ENCODE results near the gene MFAP2. TPM values are rescaled to one million over a fixed set of nuclear protein-coding genes. Genes with fewer than 3 reads are reported as not detected.

MFAP2 gene
- total RNA-seq, 2 donors from 2014 or later, result 1.4 to 6.0 TPM

- no peaks in the 10 kb centered on the region for H3K27me3 ChIP-seq
- no peaks in the 10 kb centered on the region for H3K4me1 ChIP-seq
- H3K36me3 ChIP-seq, result no peaks in the 10 kb centered on the region
- intact Hi-C loops (cut with DNase I), result no loop called here
- no peaks in the 10 kb centered on the region for H3K9me3 ChIP-seq
- H3K4me3 ChIP-seq, result no peak overlapping the region
- no peak for DNase-seq
- H3K27ac ChIP-seq, result no peak overlapping the region
- no peak overlapping the region for H3K9ac ChIP-seq (ENCODE audit: low read depth in 2 of 2, low read length in 2 of 2)
- TF ChIP-seq CTCF (IDR thresholded peaks at IDR 0.05), result no peak
Observed at GRCh38 chr1:16998589-16998988, 18.2 kb upstream of the MFAP2 start.

GRCh38 chr1:16996845-16997244, 16.4 kb upstream of the MFAP2 start:
- no peaks in the 10 kb centered on the region for H3K36me3 ChIP-seq
- intact Hi-C loops (cut with DNase I), result no loop called here

GRCh38 chr1:16993521-16994038, 13.2 kb upstream of the MFAP2 start:
- Histone ChIP-seq H3K27me3 (no peaks in the 10 kb centered on the region), H3K4me1 (no peaks in the 10 kb centered on the region), H3K9me3 (no peaks in the 10 kb centered on the region), H3K36me3 (no peaks in the 10 kb centered on the region), H3K27ac (no peak overlapping the region), H3K4me3 (no peak overlapping the region), H3K9ac (ENCODE audit: low read depth in 2 of 2, low read length in 2 of 2) (no peak overlapping the region)
- no peak for DNase-seq
- no peak for TF ChIP-seq CTCF (IDR thresholded peaks at IDR 0.05)
- intact Hi-C loops (cut with DNase I), result no loop called here

More at GRCh38 chr1:16996845-16997244, 16.4 kb upstream of the MFAP2 start:
- Histone ChIP-seq H3K9ac (ENCODE audit: low read depth in 2 of 2, low read length in 2 of 2) (no peak overlapping the region), H3K27me3 (no peaks in the 10 kb centered on the region), H3K27ac (no peak overlapping the region), H3K9me3 (no peaks in the 10 kb centered on the region), H3K4me1 (no peaks in the 10 kb centered on the region), H3K4me3 (no peak overlapping the region)
- no peak for TF ChIP-seq CTCF (IDR thresholded peaks at IDR 0.05)
- DNase-seq, result no peak

GRCh38 chr1:16992675-16993074, 12.3 kb upstream of the MFAP2 start:
- no peaks in the 10 kb centered on the region for H3K4me1 ChIP-seq
- H3K4me3 ChIP-seq, result no peak overlapping the region
- no peaks in the 10 kb centered on the region for H3K36me3 ChIP-seq
- no peaks in the 10 kb centered on the region for H3K27me3 ChIP-seq
- no peak overlapping the region for H3K27ac ChIP-seq
- TF ChIP-seq CTCF (IDR thresholded peaks at IDR 0.05), result no peak
- DNase-seq, result no peak
- intact Hi-C loops (cut with DNase I), result no loop called here
- H3K9ac ChIP-seq (ENCODE audit: low read depth in 2 of 2, low read length in 2 of 2), result no peak overlapping the region
- no peaks in the 10 kb centered on the region for H3K9me3 ChIP-seq

- no peaks in the 10 kb centered on the region for H3K4me1 ChIP-seq
- H3K9ac ChIP-seq (ENCODE audit: low read depth in 2 of 2, low read length in 2 of 2), result no peak overlapping the region
- H3K4me3 ChIP-seq, result no peak overlapping the region
- no peak overlapping the region for H3K27ac ChIP-seq
- H3K27me3 ChIP-seq, result no peaks in the 10 kb centered on the region
- no peaks in the 10 kb centered on the region for H3K9me3 ChIP-seq
- no peaks in the 10 kb centered on the region for H3K36me3 ChIP-seq
- intact Hi-C loops (cut with DNase I), result no loop called here
- DNase-seq, result no peak
- no peak for TF ChIP-seq CTCF (IDR thresholded peaks at IDR 0.05)
Observed at GRCh38 chr1:16992102-16992501, 11.7 kb upstream of the MFAP2 start.

Data from colonic mucosa (tissue), 4 donors.